ENCODE results near the gene OGG1.

GRCh38 chr3:9701711-9702110 is 48.0 kb upstream of the OGG1 start:
- TF ChIP-seq POLR2AphosphoS5 (IDR thresholded peaks at IDR 0.05; ENCODE audit: low read depth, low read length), result no peak
- TF ChIP-seq, protein P1, sequence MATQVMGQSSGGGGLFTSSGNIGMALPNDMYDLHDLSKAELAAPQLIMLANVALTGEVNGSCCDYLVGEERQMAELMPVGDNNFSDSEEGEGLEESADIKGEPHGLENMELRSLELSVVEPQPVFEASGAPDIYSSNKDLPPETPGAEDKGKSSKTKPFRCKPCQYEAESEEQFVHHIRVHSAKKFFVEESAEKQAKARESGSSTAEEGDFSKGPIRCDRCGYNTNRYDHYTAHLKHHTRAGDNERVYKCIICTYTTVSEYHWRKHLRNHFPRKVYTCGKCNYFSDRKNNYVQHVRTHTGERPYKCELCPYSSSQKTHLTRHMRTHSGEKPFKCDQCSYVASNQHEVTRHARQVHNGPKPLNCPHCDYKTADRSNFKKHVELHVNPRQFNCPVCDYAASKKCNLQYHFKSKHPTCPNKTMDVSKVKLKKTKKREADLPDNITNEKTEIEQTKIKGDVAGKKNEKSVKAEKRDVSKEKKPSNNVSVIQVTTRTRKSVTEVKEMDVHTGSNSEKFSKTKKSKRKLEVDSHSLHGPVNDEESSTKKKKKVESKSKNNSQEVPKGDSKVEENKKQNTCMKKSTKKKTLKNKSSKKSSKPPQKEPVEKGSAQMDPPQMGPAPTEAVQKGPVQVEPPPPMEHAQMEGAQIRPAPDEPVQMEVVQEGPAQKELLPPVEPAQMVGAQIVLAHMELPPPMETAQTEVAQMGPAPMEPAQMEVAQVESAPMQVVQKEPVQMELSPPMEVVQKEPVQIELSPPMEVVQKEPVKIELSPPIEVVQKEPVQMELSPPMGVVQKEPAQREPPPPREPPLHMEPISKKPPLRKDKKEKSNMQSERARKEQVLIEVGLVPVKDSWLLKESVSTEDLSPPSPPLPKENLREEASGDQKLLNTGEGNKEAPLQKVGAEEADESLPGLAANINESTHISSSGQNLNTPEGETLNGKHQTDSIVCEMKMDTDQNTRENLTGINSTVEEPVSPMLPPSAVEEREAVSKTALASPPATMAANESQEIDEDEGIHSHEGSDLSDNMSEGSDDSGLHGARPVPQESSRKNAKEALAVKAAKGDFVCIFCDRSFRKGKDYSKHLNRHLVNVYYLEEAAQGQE (IDR thresholded peaks at IDR 0.05; ENCODE audit: insufficient read depth in 1 of 2, low read depth in 2 of 2, low read length in 2 of 2), result no peak
- no peak for TF ChIP-seq TAF1 (IDR thresholded peaks at IDR 0.05; ENCODE audit: borderline replicate concordance, insufficient read depth, low read length)
- TF ChIP-seq SIN3A (IDR thresholded peaks at IDR 0.05; ENCODE audit: borderline replicate concordance, insufficient read depth, low read length), result no peak
- no peak for TF ChIP-seq FOXP2 (optimal IDR thresholded peaks at IDR 0.05; ENCODE audit: borderline replicate concordance, extremely low read depth, extremely low read length, insufficient read depth)
